MM.1S (cell line): ENCODE data around the gene GATA6.

Source experiments
- DNase-seq: peaks from one replicate; pipeline ENCODE4 v3.0.0-alpha.2; 2015
- H2AFZ ChIP-seq: fragments of 300-600 bp; sonication (generic); 2 replicates; pipeline ENCODE4 v1.6.0; 2016; ENCODE audit warnings: antibody characterized with exemption, low read length
- H3F3A ChIP-seq: fragments of 300-600 bp; sonication (generic); 2 replicates; pipeline ENCODE4 v1.6.1; 2016; ENCODE audit warnings: mild to moderate bottlenecking, antibody characterized with exemption, low read length, moderate library complexity, mixed read lengths; ENCODE audit not compliant: insufficient read depth
- H3K27ac ChIP-seq: fragments of 300-600 bp; sonication (generic); 2 replicates; pipeline ENCODE4 v1.5.1; 2016; ENCODE audit warnings: mild to moderate bottlenecking, low read length
- H3K27me3 ChIP-seq: fragments of 300-600 bp; sonication (generic); replicated peaks from 2 replicates; pipeline ENCODE4 v1.6.0; 2016; ENCODE audit warnings: low read length; ENCODE audit not compliant: insufficient read depth
- H3K36me3 ChIP-seq: fragments of 300-600 bp; sonication (generic); replicated peaks from 2 replicates; pipeline ENCODE4 v1.6.1; 2016; ENCODE audit warnings: mild to moderate bottlenecking, low read length, mixed read lengths; ENCODE audit not compliant: insufficient read depth
- H3K4me1 ChIP-seq: fragments of 300-600 bp; sonication (generic); 2 replicates; pipeline ENCODE4 v1.6.1; 2016; ENCODE audit warnings: low read length, mixed read lengths
- H3K4me2 ChIP-seq: fragments of 300-600 bp; sonication (generic); 2 replicates; pipeline ENCODE4 v1.6.0; 2016; ENCODE audit warnings: low read depth, low read length
- H3K4me3 ChIP-seq: fragments of 300-600 bp; sonication (generic); 2 replicates; pipeline ENCODE4 v1.5.1; 2016; ENCODE audit warnings: low read length, mixed read lengths
- H3K79me2 ChIP-seq: fragments of 300-600 bp; sonication (generic); 2 replicates; pipeline ENCODE4 v1.6.1; 2016; ENCODE audit warnings: mixed run types, low read length, mixed read lengths
- H3K9ac ChIP-seq: fragments of 300-600 bp; sonication (generic); 2 replicates; pipeline ENCODE4 v1.6.1; 2016; ENCODE audit warnings: low read length, mixed read lengths
- H3K9me2 ChIP-seq: fragments of 300-600 bp; sonication (generic); replicated peaks from 2 replicates; pipeline ENCODE4 v1.6.1; 2016; ENCODE audit warnings: mild to moderate bottlenecking, low read length, mixed read lengths; ENCODE audit not compliant: insufficient read depth
- H3K9me3 ChIP-seq: fragments of 300-600 bp; sonication (generic); replicated peaks from 2 replicates; pipeline ENCODE4 v1.6.1; 2016; ENCODE audit warnings: mild to moderate bottlenecking, low read length, mixed read lengths; ENCODE audit not compliant: insufficient read depth
- H4K20me1 ChIP-seq: fragments of 300-600 bp; sonication (generic); 2 replicates; pipeline ENCODE4 v1.6.1; 2016; ENCODE audit warnings: mild to moderate bottlenecking, low read length, moderate library complexity, mixed read lengths; ENCODE audit not compliant: insufficient read depth
- EZH2 ChIP-seq: fragments of 300-600 bp; sonication (generic); optimal IDR thresholded peaks from 2 replicates; pipeline ENCODE3; 2017; ENCODE audit warnings: low read depth, mild to moderate bottlenecking, antibody characterized with exemption, low read length, mixed read lengths
- EZH2phosphoT487 ChIP-seq: fragments of 300-600 bp; sonication (generic); IDR thresholded peaks from 2 replicates; pipeline ENCODE4 v1.6.1; 2018; ENCODE audit warnings: antibody characterized with exemption, low read length
- TF ChIP-seq, protein P1 (sequence below): fragments of 300-600 bp; sonication (generic); IDR thresholded peaks from 2 replicates; pipeline ENCODE4 v1.5.1; 2016; ENCODE audit warnings: antibody characterized with exemption, low read length, mixed read lengths

Gene GATA6

GRCh38 chr18:22250591-22250996 lies 81.2 kb downstream of the GATA6 start:
- Histone ChIP-seq H3K36me3 (no peaks in the 10 kb centered on the region), H4K20me1 (no peaks in the 10 kb centered on the region), H3K27ac (no peak overlapping the region), H3K4me2 (no peak overlapping the region), H3K4me3 (no peak overlapping the region), H3K9me2 (no peaks in the 10 kb centered on the region), H3K9me3 (no peaks in the 10 kb centered on the region), H3K79me2 (no peaks in the 10 kb centered on the region), H3F3A (no peaks in the 10 kb centered on the region), H2AFZ (no peak overlapping the region), H3K27me3 (no peaks in the 10 kb centered on the region), H3K9ac (no peak overlapping the region), H3K4me1 (no peaks in the 10 kb centered on the region)
- no peak for DNase-seq
- TF ChIP-seq EZH2phosphoT487, result no peak
- TF ChIP-seq, protein P1, sequence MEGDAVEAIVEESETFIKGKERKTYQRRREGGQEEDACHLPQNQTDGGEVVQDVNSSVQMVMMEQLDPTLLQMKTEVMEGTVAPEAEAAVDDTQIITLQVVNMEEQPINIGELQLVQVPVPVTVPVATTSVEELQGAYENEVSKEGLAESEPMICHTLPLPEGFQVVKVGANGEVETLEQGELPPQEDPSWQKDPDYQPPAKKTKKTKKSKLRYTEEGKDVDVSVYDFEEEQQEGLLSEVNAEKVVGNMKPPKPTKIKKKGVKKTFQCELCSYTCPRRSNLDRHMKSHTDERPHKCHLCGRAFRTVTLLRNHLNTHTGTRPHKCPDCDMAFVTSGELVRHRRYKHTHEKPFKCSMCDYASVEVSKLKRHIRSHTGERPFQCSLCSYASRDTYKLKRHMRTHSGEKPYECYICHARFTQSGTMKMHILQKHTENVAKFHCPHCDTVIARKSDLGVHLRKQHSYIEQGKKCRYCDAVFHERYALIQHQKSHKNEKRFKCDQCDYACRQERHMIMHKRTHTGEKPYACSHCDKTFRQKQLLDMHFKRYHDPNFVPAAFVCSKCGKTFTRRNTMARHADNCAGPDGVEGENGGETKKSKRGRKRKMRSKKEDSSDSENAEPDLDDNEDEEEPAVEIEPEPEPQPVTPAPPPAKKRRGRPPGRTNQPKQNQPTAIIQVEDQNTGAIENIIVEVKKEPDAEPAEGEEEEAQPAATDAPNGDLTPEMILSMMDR, result no peak
- TF ChIP-seq EZH2, result no peak
